Caco-2 (cell line): ENCODE data around the gene MBTPS1. TPM values are rescaled to one million over a fixed set of nuclear protein-coding genes. Genes with fewer than 3 reads are reported as not detected.

Experiments used
- BruUV-seq: library from RNA; stranded (reverse); fragments of 400-500 nt; replicated peaks from 2 replicates; lab custom pipeline; 2021; lab: Mats Ljungman, UMichigan
- CTCF ChIA-PET: fragments of 300-600 bp; sonication (Branson Sonifier 250); formaldehyde crosslinking; loops from one replicate; lab custom pipeline; 2022; ENCODE audit warnings: antibody characterized with exemption; lab: Charles Lee
- POLR2A ChIA-PET: fragments of 300-600 bp; sonication (Branson Sonifier 250); formaldehyde crosslinking; loops from one replicate; lab custom pipeline; 2022; ENCODE audit warnings: antibody characterized with exemption; lab: Charles Lee
- DNase-seq, 2 experiments: peaks; one replicate each; pipeline versions ENCODE4 v3.0.0 to v3.0.0-alpha.2; 2020 to 2022
- H3K27me3 ChIP-seq: replicated peaks from 2 replicates; pipeline ENCODE4 v1.6.0; 2011; ENCODE audit warnings: low read length; ENCODE audit not compliant: control insufficient read depth, insufficient read depth
- H3K36me3 ChIP-seq: 2 replicates; pipeline ENCODE4 v1.5.1; 2011; ENCODE audit warnings: low read length; ENCODE audit not compliant: control insufficient read depth, insufficient read depth
- H3K4me1 ChIP-seq: fragments of 250-450 bp; sonication (Bioruptor Pico); 2 replicates; pipeline ENCODE4 v1.5.1; 2020; ENCODE audit warnings: mild to moderate bottlenecking
- H3K4me3 ChIP-seq: 2 replicates; pipeline ENCODE4 v1.5.1; 2011; ENCODE audit warnings: low read depth, mild to moderate bottlenecking, control low read depth, low read length
- H3K9me3 ChIP-seq: fragments of 250-450 bp; sonication (Bioruptor Pico); 2 replicates; pipeline ENCODE4 v1.5.1; 2020; ENCODE audit warnings: mild to moderate bottlenecking, moderate library complexity
- H3K27ac Mint-ChIP-seq: one replicate; pipeline ENCODE4 v1.8.0; 2022; ENCODE audit warnings: mixed read lengths; ENCODE audit not compliant: unreplicated experiment
- H3K27me3 Mint-ChIP-seq: one replicate; pipeline ENCODE4 v1.8.0; 2022; ENCODE audit warnings: mixed read lengths; ENCODE audit not compliant: insufficient read depth, unreplicated experiment
- H3K36me3 Mint-ChIP-seq: one replicate; pipeline ENCODE4 v1.8.0; 2022; ENCODE audit warnings: mild to moderate bottlenecking, mixed read lengths; ENCODE audit not compliant: insufficient read depth, unreplicated experiment
- H3K4me1 Mint-ChIP-seq: one replicate; pipeline ENCODE4 v1.8.0; 2022; ENCODE audit warnings: low read depth, mixed read lengths; ENCODE audit not compliant: unreplicated experiment
- H3K4me3 Mint-ChIP-seq: one replicate; pipeline ENCODE4 v1.8.0; 2022; ENCODE audit warnings: mild to moderate bottlenecking, moderate library complexity, mixed read lengths; ENCODE audit not compliant: unreplicated experiment
- H3K9me3 Mint-ChIP-seq: one replicate; pipeline ENCODE4 v1.8.0; 2022; ENCODE audit warnings: mixed read lengths; ENCODE audit not compliant: unreplicated experiment
- intact Hi-C: fragments of 100-400 bp; cut with micrococcal nuclease; formaldehyde crosslinking; loops from one replicate; pipeline ENCODE4 v1.10.0; 2022; ENCODE audit not compliant: unreplicated experiment
- total RNA-seq: library from RNA; stranded (reverse); gene quantifications from 2 replicates; pipeline ENCODE4 v1.2.3, GENCODE V29; 2022
- TF ChIP-seq, protein P1 (sequence below), 2 experiments: fragments of 200-600 bp in 1 of 2; IDR thresholded peaks; 1 replicate in 1 of 2; 2 replicates in 1 of 2; pipeline versions ENCODE4 v1.5.1 to v1.8.0; 2011 to 2022; ENCODE audit warnings: antibody characterized with exemption in 1 of 2, control low read depth in 1 of 2, inconsistent platforms in 1 of 2, low read depth in 1 of 2, low read length in 1 of 2, mild to moderate bottlenecking in 1 of 2, moderate library complexity in 1 of 2; ENCODE audit not compliant: insufficient read depth in 1 of 2, severe bottlenecking in 1 of 2, unreplicated experiment in 1 of 2

Gene MBTPS1
- total RNA-seq, 1 experiment from 2014 or later, result 96.4 TPM

DNA sequence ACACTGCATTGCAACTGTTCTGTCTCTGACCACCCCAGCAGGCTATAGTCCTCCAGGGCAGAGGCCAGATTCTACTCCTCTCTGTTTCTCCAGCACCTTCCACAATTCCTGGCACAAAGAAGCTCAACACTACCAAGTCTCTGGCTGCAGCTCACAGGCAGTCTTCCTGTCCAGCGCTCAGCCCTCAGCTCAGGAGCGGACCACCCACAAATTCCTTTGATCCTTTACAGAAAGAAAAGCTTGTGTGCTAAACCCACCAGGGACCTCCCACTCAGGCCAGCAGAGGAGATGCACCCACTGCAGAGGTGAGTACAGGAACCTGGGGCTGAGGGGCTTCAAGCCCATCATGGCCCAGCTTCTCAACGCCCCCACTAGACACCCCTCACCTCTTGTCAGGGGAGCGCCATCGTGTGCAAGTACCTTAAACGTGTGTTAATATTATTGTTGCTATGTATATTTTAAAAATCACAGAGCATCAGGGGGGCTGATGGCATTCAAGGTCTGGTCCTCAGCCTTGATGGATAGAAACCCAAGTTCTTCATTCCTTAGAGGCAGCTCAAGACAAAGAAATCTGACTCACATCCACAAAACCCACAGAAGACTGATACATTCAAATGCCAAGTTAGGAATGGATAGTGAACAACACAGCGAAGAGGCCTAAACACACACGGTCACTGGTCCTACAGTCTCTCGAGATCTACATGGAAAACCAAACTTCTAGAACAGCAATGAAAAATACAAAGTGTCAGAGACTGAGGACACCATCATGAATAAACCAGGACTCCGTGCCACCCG, 19.8 kb upstream of the MBTPS1 start:
- no peaks in the 10 kb centered on the region for H3K9me3 ChIP-seq
- ChIA-PET CTCF (no interaction called here), POLR2A (no interaction called here)
- DNase-seq, result no peak
- Mint-ChIP-seq H3K4me3 (no peak overlapping the region), H3K27me3 (no peaks in the 10 kb centered on the region), H3K27ac (no peak overlapping the region), H3K9me3 (no peaks in the 10 kb centered on the region), H3K36me3 (no peaks in the 10 kb centered on the region), H3K4me1 (peaks cover 13% of the 10 kb centered on the region)
- BruUV-seq, result no TSS peak
- no peaks in the 10 kb centered on the region for H3K4me1 ChIP-seq
- TF ChIP-seq, protein P1, sequence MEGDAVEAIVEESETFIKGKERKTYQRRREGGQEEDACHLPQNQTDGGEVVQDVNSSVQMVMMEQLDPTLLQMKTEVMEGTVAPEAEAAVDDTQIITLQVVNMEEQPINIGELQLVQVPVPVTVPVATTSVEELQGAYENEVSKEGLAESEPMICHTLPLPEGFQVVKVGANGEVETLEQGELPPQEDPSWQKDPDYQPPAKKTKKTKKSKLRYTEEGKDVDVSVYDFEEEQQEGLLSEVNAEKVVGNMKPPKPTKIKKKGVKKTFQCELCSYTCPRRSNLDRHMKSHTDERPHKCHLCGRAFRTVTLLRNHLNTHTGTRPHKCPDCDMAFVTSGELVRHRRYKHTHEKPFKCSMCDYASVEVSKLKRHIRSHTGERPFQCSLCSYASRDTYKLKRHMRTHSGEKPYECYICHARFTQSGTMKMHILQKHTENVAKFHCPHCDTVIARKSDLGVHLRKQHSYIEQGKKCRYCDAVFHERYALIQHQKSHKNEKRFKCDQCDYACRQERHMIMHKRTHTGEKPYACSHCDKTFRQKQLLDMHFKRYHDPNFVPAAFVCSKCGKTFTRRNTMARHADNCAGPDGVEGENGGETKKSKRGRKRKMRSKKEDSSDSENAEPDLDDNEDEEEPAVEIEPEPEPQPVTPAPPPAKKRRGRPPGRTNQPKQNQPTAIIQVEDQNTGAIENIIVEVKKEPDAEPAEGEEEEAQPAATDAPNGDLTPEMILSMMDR (IDR thresholded peaks at IDR 0.05; ENCODE audit: insufficient read depth in 1 of 2, low read depth in 1 of 2, low read length in 1 of 2, severe bottlenecking in 1 of 2, unreplicated experiment in 1 of 2), result no peak
- H3K36me3 ChIP-seq, result no peaks in the 10 kb centered on the region
- H3K4me3 ChIP-seq, result no peak overlapping the region
- intact Hi-C loops, result no loop called here
- no peaks in the 10 kb centered on the region for H3K27me3 ChIP-seq

DNA sequence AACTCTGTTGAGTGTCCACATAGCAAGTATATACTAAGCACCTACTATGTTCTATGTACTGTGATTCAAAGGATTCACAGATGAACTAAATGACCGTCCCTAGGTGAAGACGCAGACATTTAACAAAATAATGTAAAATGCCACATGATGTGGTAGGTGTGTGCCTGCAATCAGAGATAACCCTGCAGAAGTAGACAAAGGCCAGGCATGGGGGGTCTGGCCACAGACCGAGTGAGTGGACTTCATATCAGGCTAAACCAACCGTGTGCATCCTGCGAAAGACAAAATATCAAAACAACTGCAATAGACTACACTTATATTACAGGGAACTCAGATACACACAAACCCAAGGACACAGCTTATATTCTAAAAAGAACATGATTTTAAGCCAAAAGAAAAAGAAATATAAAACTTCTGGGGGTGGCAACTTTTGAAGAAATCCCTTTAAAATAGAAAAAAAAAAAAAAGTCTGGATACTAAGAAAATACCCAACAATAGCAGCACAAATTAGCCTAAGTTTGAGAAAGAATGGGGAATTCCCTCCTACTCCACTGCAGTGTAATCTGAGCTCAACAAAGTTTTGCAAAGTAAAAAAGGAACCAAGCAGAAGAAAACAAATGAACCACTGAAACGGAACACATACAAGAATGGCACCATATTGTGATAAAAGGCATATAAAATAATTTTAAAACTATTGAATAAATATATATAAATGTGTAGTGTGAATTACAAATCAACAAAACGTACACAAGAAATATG, 16.0 kb upstream of the MBTPS1 start:
- intact Hi-C loops, result no loop called here
- H3K4me1 Mint-ChIP-seq, result no peaks in the 10 kb centered on the region
- H3K9me3 Mint-ChIP-seq, result no peaks in the 10 kb centered on the region
- Histone ChIP-seq H3K36me3 (no peaks in the 10 kb centered on the region), H3K4me1 (no peaks in the 10 kb centered on the region), H3K27me3 (no peaks in the 10 kb centered on the region), H3K4me3 (no peak overlapping the region), H3K9me3 (no peaks in the 10 kb centered on the region)
- no peak for DNase-seq
- no peaks in the 10 kb centered on the region for H3K36me3 Mint-ChIP-seq
- TF ChIP-seq, protein P1 (IDR thresholded peaks at IDR 0.05; ENCODE audit: insufficient read depth in 1 of 2, low read depth in 1 of 2, low read length in 1 of 2, severe bottlenecking in 1 of 2, unreplicated experiment in 1 of 2), result no peak
- no peaks in the 10 kb centered on the region for H3K27me3 Mint-ChIP-seq
- no peak overlapping the region for H3K27ac Mint-ChIP-seq
- CTCF ChIA-PET, result no interaction called here
- POLR2A ChIA-PET, result interaction anchor here (0.6 kb wide), 1 partner anchor 19 kb away, joined by 3 read pairs; no protein-coding TSS in a partner anchor
- BruUV-seq, result no TSS peak
- H3K4me3 Mint-ChIP-seq, result no peak overlapping the region

DNA sequence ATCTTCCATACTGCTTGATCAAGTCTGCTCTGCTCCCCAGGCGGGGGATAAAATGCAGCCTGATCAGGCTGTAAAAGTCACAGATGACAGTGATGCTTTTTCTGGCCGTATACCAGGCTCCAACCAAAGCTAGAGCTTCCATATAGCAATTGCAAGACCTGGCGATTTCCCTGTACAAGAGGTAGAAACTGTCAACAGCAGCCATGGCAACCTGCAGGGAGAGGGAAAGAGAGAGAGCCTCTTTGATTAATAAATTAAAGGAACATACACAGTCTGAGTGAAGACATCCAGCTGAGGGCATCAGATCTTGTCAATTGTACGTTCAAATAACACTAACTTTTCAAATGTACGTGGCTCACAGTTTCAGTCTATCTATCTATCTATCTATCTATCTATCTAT, 14.4 kb upstream of the MBTPS1 start:
- H3K4me1 ChIP-seq, result no peaks in the 10 kb centered on the region
- H3K9me3 ChIP-seq, result no peaks in the 10 kb centered on the region
- Mint-ChIP-seq H3K9me3 (no peaks in the 10 kb centered on the region), H3K27ac (no peak overlapping the region), H3K4me3 (no peak overlapping the region), H3K36me3 (no peaks in the 10 kb centered on the region), H3K27me3 (no peaks in the 10 kb centered on the region), H3K4me1 (no peaks in the 10 kb centered on the region)
- BruUV-seq, result no TSS peak
- no peaks in the 10 kb centered on the region for H3K27me3 ChIP-seq
- intact Hi-C loops, result no loop called here
- ChIA-PET CTCF (no interaction called here), POLR2A (no interaction called here)
- no peak for DNase-seq
- H3K4me3 ChIP-seq, result no peak overlapping the region
- TF ChIP-seq, protein P1 (IDR thresholded peaks at IDR 0.05; ENCODE audit: insufficient read depth in 1 of 2, low read depth in 1 of 2, low read length in 1 of 2, severe bottlenecking in 1 of 2, unreplicated experiment in 1 of 2), result no peak
- no peaks in the 10 kb centered on the region for H3K36me3 ChIP-seq
